Retinal pigment epithelial cell (primary cell): ENCODE measurements around the gene ST3GAL3.
"Not testable (repeated sequence)": the region's sequence is repeated elsewhere in the genome, so short reads cannot be mapped to it uniquely, and the experiment has no call there.

Source experiments
- DNase-seq: peaks from one replicate; pipeline ENCODE4 v3.0.0-alpha.2; 2010; ENCODE audit warnings: low read depth
- H3K4me3 ChIP-seq: 2 replicates; pipeline ENCODE4 v1.5.1; 2011; ENCODE audit warnings: mild to moderate bottlenecking, low read length, control low read depth, moderate library complexity
- CTCF ChIP-seq: conservative IDR thresholded peaks from 2 replicates; pipeline ENCODE4 v1.5.1; 2011; ENCODE audit warnings: low read depth, low read length, control low read depth, inconsistent platforms

ST3GAL3 gene

GRCh38 chr1:43776043-43776761, 68.9 kb downstream of the ST3GAL3 start:
- H3K4me3 ChIP-seq = no peak overlapping the region
- no peak for TF ChIP-seq CTCF
- no peak for DNase-seq

- not testable (repeated sequence) for DNase-seq, H3K4me3 ChIP-seq
Observed at GRCh38 chr1:43777916-43778315, 70.6 kb downstream of the ST3GAL3 start.

- TF ChIP-seq CTCF = no peak
- DNase-seq = no peak
- H3K4me3 ChIP-seq = no peak overlapping the region
Observed at GRCh38 chr1:43779266-43779665, 71.9 kb downstream of the ST3GAL3 start.

- no peak for TF ChIP-seq CTCF
- no peak overlapping the region for H3K4me3 ChIP-seq
- no peak for DNase-seq
Observed at GRCh38 chr1:43779805-43780403, 72.6 kb downstream of the ST3GAL3 start.

- H3K4me3 ChIP-seq = no peak overlapping the region
- no peak for DNase-seq
- TF ChIP-seq CTCF = no peak
Observed at GRCh38 chr1:43781574-43781973, 74.2 kb downstream of the ST3GAL3 start.

GRCh38 chr1:43783096-43783670, 75.8 kb downstream of the ST3GAL3 start:
- no peak for DNase-seq
- H3K4me3 ChIP-seq = no peak overlapping the region

More at GRCh38 chr1:43783096-43783670, 75.8 kb downstream of the ST3GAL3 start:
- no peak for TF ChIP-seq CTCF
